ENCODE results near the gene JARID2. TPM values are rescaled to one million over a fixed set of nuclear protein-coding genes. Genes with fewer than 3 reads are reported as not detected.

Gene JARID2
- total RNA-seq, 4 donors from 2014 or later: 6.6 to 8.1 (median 7.5) TPM

- peaks cover 18 to 25% of the 10 kb centered on the region in 2 donors for H3K4me1 ChIP-seq
- H3K36me3 ChIP-seq: peaks cover 0 to 10% of the 10 kb centered on the region in 2 donors
- H3K9me3 ChIP-seq: no peaks in the 10 kb centered on the region
- 90 to 92% methylated on average over 11 of the region's 11 CpGs for WGBS, 2 donors
- no peaks in the 10 kb centered on the region for H3K27me3 ChIP-seq
- no peak for TF ChIP-seq POLR2A (IDR thresholded peaks at IDR 0.05)
- TF ChIP-seq CTCF (IDR thresholded peaks at IDR 0.05): no peak
- H3K4me3 ChIP-seq (replicated peaks in 1 of 3): no peak overlapping the region
- intact Hi-C loops (cut with DNase I): loop anchor here (10.0 kb wide), 1 partner anchor 246 kb away; the partner anchor contains the start of gene JARID2
- no peak overlapping the region for H3K27ac ChIP-seq
- DNase-seq: no peak
These were observed 244.6 kb downstream of the JARID2 start for GRCh38 chr6:15490242-15491100.

- peak overlapping the region in 2 of 3 donors; percentile 43 for H3K27ac ChIP-seq
- H3K9me3 ChIP-seq: no peaks in the 10 kb centered on the region
- peak; percentile 78 to 88 for DNase-seq
- intact Hi-C loops (cut with DNase I): loop anchor here (10.0 kb wide), 1 partner anchor 247 kb away; the partner anchor contains the start of gene JARID2
- H3K36me3 ChIP-seq: peaks cover 0 to 10% of the 10 kb centered on the region in 2 donors
- H3K27me3 ChIP-seq: no peaks in the 10 kb centered on the region
- 13 to 19% methylated on average over 9 of the region's 9 CpGs for WGBS, 2 donors
- TF ChIP-seq CTCF (IDR thresholded peaks at IDR 0.05) (peak; percentile 75 to 98 (median 88)), POLR2A (IDR thresholded peaks at IDR 0.05) (no peak)
- H3K4me1 ChIP-seq: peaks cover 13 to 15% of the 10 kb centered on the region in 2 donors
- H3K4me3 ChIP-seq (replicated peaks in 1 of 3): no peak overlapping the region
These were observed 245.6 kb downstream of the JARID2 start for GRCh38 chr6:15491255-15491985.

GRCh38 chr6:15491986-15492269 is 246.1 kb downstream of the JARID2 start:
- intact Hi-C loops (cut with DNase I): loop anchor here (10.0 kb wide), 1 partner anchor 247 kb away; the partner anchor contains the start of gene JARID2
- H3K36me3 ChIP-seq: peaks cover 0 to 10% of the 10 kb centered on the region in 2 donors
- no peak overlapping the region for H3K4me3 ChIP-seq (replicated peaks in 1 of 3)
- WGBS, 2 donors: 34 to 36% methylated on average over 5 of the region's 5 CpGs
- H3K9me3 ChIP-seq: no peaks in the 10 kb centered on the region
- TF ChIP-seq POLR2A (IDR thresholded peaks at IDR 0.05): no peak
- TF ChIP-seq CTCF (IDR thresholded peaks at IDR 0.05): no peak
- DNase-seq: peak; percentile 52 to 66
- H3K4me1 ChIP-seq: peaks cover 12 to 14% of the 10 kb centered on the region in 2 donors
- peak overlapping the region in 2 of 3 donors; percentile 27 to 43 for H3K27ac ChIP-seq
- no peaks in the 10 kb centered on the region for H3K27me3 ChIP-seq

- Histone ChIP-seq H3K9me3 (no peaks in the 10 kb centered on the region), H3K27me3 (no peaks in the 10 kb centered on the region), H3K27ac (no peak overlapping the region), H3K36me3 (peaks cover 0 to 2% of the 10 kb centered on the region in 2 donors), H3K4me3 (replicated peaks in 1 of 3) (no peak overlapping the region), H3K4me1 (peaks cover 12 to 16% of the 10 kb centered on the region in 2 donors)
- intact Hi-C loops (cut with DNase I): loop anchor here (10.0 kb wide), 1 partner anchor 249 kb away; the partner anchor contains the start of gene JARID2
- 94 to 97% methylated on average over 9 of the region's 9 CpGs for WGBS, 2 donors
- no peak for TF ChIP-seq POLR2A (IDR thresholded peaks at IDR 0.05)
- TF ChIP-seq CTCF (IDR thresholded peaks at IDR 0.05): no peak
- no peak for DNase-seq
These were observed 247.7 kb downstream of the JARID2 start for GRCh38 chr6:15493437-15494168.

Data from thyroid gland (tissue), 4 donors.